SU-DHL-6 (cell line): ENCODE measurements around the gene EYA2.

ENCODE experiments used
- EZH2phosphoT487 ChIP-seq: fragments of 200-600 bp; sonication (generic), shearing (Covaris generic); conservative IDR thresholded peaks from 2 replicates; pipeline ENCODE4 v1.6.1; 2018; ENCODE audit warnings: mild to moderate bottlenecking, antibody characterized with exemption, low read length, moderate library complexity, mixed read lengths
- TF ChIP-seq, protein P1 (sequence below): fragments of 200-600 bp; sonication (generic); IDR thresholded peaks from one replicate; pipeline ENCODE4 v1.5.1; 2017; ENCODE audit warnings: antibody characterized with exemption, mild to moderate bottlenecking, low read length, moderate library complexity; ENCODE audit not compliant: insufficient read depth, poor library complexity, severe bottlenecking

- no peak for TF ChIP-seq EZH2phosphoT487
- TF ChIP-seq, protein P1, sequence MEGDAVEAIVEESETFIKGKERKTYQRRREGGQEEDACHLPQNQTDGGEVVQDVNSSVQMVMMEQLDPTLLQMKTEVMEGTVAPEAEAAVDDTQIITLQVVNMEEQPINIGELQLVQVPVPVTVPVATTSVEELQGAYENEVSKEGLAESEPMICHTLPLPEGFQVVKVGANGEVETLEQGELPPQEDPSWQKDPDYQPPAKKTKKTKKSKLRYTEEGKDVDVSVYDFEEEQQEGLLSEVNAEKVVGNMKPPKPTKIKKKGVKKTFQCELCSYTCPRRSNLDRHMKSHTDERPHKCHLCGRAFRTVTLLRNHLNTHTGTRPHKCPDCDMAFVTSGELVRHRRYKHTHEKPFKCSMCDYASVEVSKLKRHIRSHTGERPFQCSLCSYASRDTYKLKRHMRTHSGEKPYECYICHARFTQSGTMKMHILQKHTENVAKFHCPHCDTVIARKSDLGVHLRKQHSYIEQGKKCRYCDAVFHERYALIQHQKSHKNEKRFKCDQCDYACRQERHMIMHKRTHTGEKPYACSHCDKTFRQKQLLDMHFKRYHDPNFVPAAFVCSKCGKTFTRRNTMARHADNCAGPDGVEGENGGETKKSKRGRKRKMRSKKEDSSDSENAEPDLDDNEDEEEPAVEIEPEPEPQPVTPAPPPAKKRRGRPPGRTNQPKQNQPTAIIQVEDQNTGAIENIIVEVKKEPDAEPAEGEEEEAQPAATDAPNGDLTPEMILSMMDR, result no peak
These were observed 50.8 kb downstream of the EYA2 start for GRCh38 chr20:46945465-46945864.
